B cell (primary cell): ENCODE data around the gene AMIGO1. TPM values are rescaled to one million over a fixed set of nuclear protein-coding genes. Genes with fewer than 3 reads are reported as not detected.

ENCODE experiments used
- ATAC-seq: fragments of 200-7000 bp; cut with Tn5 transposase; one replicate; pipeline ENCODE4 v1.10.0; 2021; ENCODE audit warnings: low read depth, mild to moderate bottlenecking, moderate number of reproducible peaks, moderate library complexity
- CTCF ChIA-PET: fragments of 350-600 bp; sonication (Branson Sonifier 250); formaldehyde crosslinking; loops from one replicate; lab custom pipeline; 2021; ENCODE audit warnings: antibody characterized with exemption, inconsistent platforms; lab: Charles Lee
- POLR2A ChIA-PET: fragments of 350-600 bp; sonication (Branson Sonifier 250); formaldehyde crosslinking; loops from one replicate; lab custom pipeline; 2021; ENCODE audit warnings: antibody characterized with exemption; lab: Charles Lee
- DNase-seq: peaks from one replicate; pipeline ENCODE4 v3.0.0; 2013
- H2AFZ ChIP-seq: 2 replicates; pipeline ENCODE4 v1.6.1; 2012; ENCODE audit warnings: mild to moderate bottlenecking, low read depth, low read length; ENCODE audit not compliant: insufficient read depth, poor library complexity, severe bottlenecking
- H3K27ac ChIP-seq, 2 donors: 1 replicate in 1 of 2; 2 replicates in 1 of 2; pipeline ENCODE4 v1.5.1; 2012 to 2013; ENCODE audit warnings: low read length in 2 of 2, mild to moderate bottlenecking in 2 of 2, moderate library complexity in 1 of 2
- H3K27me3 ChIP-seq, 4 experiments: fragments of 200-600 bp in 1 of 4; sonication (generic) in 1 of 4; replicated peaks in 1 of 4; 1 replicate in 2 of 4; 2 replicates in 2 of 4; pipeline versions ENCODE4 v1.6.1 to v1.7.0; 2013 to 2016; ENCODE audit warnings: low read length in 3 of 4, mild to moderate bottlenecking in 2 of 4, mixed read lengths in 1 of 4, moderate library complexity in 1 of 4; ENCODE audit not compliant: insufficient read depth in 4 of 4, control insufficient read depth in 3 of 4; ENCODE audit errors: control extremely low read depth in 1 of 4
- H3K36me3 ChIP-seq, 2 experiments: replicated peaks in 1 of 2; 1 replicate in 1 of 2; 2 replicates in 1 of 2; pipeline versions ENCODE4 v1.6.1 to v1.7.1; 2013; ENCODE audit warnings: low read length in 1 of 2; ENCODE audit not compliant: insufficient read depth in 2 of 2, control insufficient read depth in 1 of 2; ENCODE audit errors: control extremely low read depth in 1 of 2, extremely low read depth in 1 of 2
- H3K4me1 ChIP-seq, 2 donors: fragments of 200-600 bp in 1 of 2; sonication (generic) in 1 of 2; 1 replicate in 1 of 2; 2 replicates in 1 of 2; pipeline versions ENCODE4 v1.5.1 to v1.6.1; 2013 to 2017; ENCODE audit warnings: low read length in 2 of 2; ENCODE audit not compliant: control insufficient read depth in 2 of 2, insufficient read depth in 2 of 2
- H3K4me2 ChIP-seq: replicated peaks from 2 replicates; pipeline ENCODE3; 2012; ENCODE audit warnings: mild to moderate bottlenecking, low read depth, low read length; ENCODE audit not compliant: poor library complexity, severe bottlenecking
- H3K4me3 ChIP-seq, 5 experiments: fragments of 200-600 bp in 1 of 5; sonication (generic) in 1 of 5; 1 replicate in 3 of 5; 2 replicates in 2 of 5; pipeline versions ENCODE4 v1.5.1 to v1.7.0; 2011 to 2016; ENCODE audit warnings: low read length in 4 of 5, mild to moderate bottlenecking in 4 of 5, low read depth in 2 of 5, control low read depth in 1 of 5, moderate library complexity in 1 of 5; ENCODE audit not compliant: insufficient read depth in 1 of 5; ENCODE audit errors: control extremely low read depth in 1 of 5, extremely low read depth in 1 of 5
- H3K79me2 ChIP-seq: fragments of 200-600 bp; sonication (generic); one replicate; pipeline ENCODE4 v1.6.0; 2016; ENCODE audit warnings: low read length; ENCODE audit not compliant: control insufficient read depth, insufficient read depth
- H3K9ac ChIP-seq: fragments of 200-600 bp; sonication (generic); 2 replicates; pipeline ENCODE4 v1.6.1; 2017; ENCODE audit warnings: mild to moderate bottlenecking, low read length, moderate library complexity
- H3K9me3 ChIP-seq, 3 donors: one replicate each; pipeline versions ENCODE4 v1.6.1 to v1.7.1; 2013; ENCODE audit warnings: low read length in 2 of 3; ENCODE audit not compliant: control insufficient read depth in 2 of 3, insufficient read depth in 1 of 3; ENCODE audit errors: control extremely low read depth in 1 of 3
- H4K20me1 ChIP-seq: 2 replicates; pipeline ENCODE4 v1.6.0; 2012; ENCODE audit warnings: mild to moderate bottlenecking, low read length; ENCODE audit not compliant: insufficient read depth, control insufficient read depth, poor library complexity, severe bottlenecking
- H3K27ac Mint-ChIP-seq: one replicate; pipeline ENCODE4 v1.8.0; 2021; ENCODE audit warnings: mixed read lengths
- H3K27me3 Mint-ChIP-seq: one replicate; pipeline ENCODE4 v1.8.0; 2021; ENCODE audit warnings: mixed read lengths
- H3K4me1 Mint-ChIP-seq: one replicate; pipeline ENCODE4 v1.8.0; 2021; ENCODE audit warnings: mixed read lengths
- H3K4me3 Mint-ChIP-seq: one replicate; pipeline ENCODE4 v1.8.0; 2021; ENCODE audit warnings: mixed read lengths
- H3K9me3 Mint-ChIP-seq: one replicate; pipeline ENCODE4 v1.8.0; 2022; ENCODE audit warnings: mixed read lengths; ENCODE audit not compliant: insufficient read depth
- EZH2 ChIP-seq: IDR thresholded peaks from 2 replicates; pipeline ENCODE4 v1.6.1; 2012; ENCODE audit warnings: borderline replicate concordance, low read depth, mild to moderate bottlenecking, moderate library complexity, low read length; ENCODE audit not compliant: insufficient read depth, poor library complexity, severe bottlenecking
- WGBS: methylation state at CpG from one replicate; pipeline ENCODE4 v1.1.5; 2013; ENCODE audit warnings: missing lambda C conversion rate; ENCODE audit not compliant: insufficient coverage; 5-methylcytosine and 5-hydroxymethylcytosine counted together
- intact Hi-C: fragments of 100-400 bp; cut with micrococcal nuclease; formaldehyde crosslinking; loops from one replicate; pipeline ENCODE4 v1.10.0; 2022
- polyA plus RNA-seq: library from polyadenylated mRNA; depleted of rRNA; stranded (reverse); fragments of >200 nt; gene quantifications from 2 replicates; pipeline ENCODE4 v1.2.3, GENCODE V29; 2012
- total RNA-seq, 2 donors: library from RNA; stranded (reverse); fragments of 120-200 nt in 1 of 2; gene quantifications; 1 replicate in 1 of 2; 2 replicates in 1 of 2; pipeline versions ENCODE4 v1.2.3 to v1.2.4, GENCODE V29; 2013 to 2022
- TF ChIP-seq, protein P1 (sequence below): fragments of 200-600 bp; IDR thresholded peaks from one replicate; pipeline ENCODE4 v1.8.0; 2022; ENCODE audit warnings: antibody characterized with exemption, mild to moderate bottlenecking

Gene AMIGO1
- total and polyA plus RNA-seq, 2 donors (not counting 1 experiment from before 2014, with no cell fraction given): 0.19 to 2.4 TPM

- Histone ChIP-seq H3K9ac (no peak overlapping the region), H3K79me2 (no peaks in the 10 kb centered on the region), H3K27me3 (peaks cover 0 to 3% (median under 1%) of the 10 kb centered on the region in 4 experiments), H4K20me1 (no peaks in the 10 kb centered on the region), H3K4me1 (peaks cover 0 to 4% of the 10 kb centered on the region in 2 donors), H3K9me3 (no peaks in the 10 kb centered on the region), H3K27ac (no peak overlapping the region), H3K36me3 (no peaks in the 10 kb centered on the region), H2AFZ (no peak overlapping the region), H3K4me2 (no peak overlapping the region), H3K4me3 (no peak overlapping the region)
- H3K27me3 Mint-ChIP-seq: peaks cover 12% of the 10 kb centered on the region
- H3K27ac Mint-ChIP-seq: peak overlapping the region; percentile 27
- POLR2A ChIA-PET: no interaction called here
- CTCF ChIA-PET: interaction anchor here (0.7 to 21.6 kb wide), 3 partner anchors 9 to 250 kb away, joined by 3 to 926 read pairs (median 4); partner anchors contain the start of genes AMIGO1, ATXN7L2 and CYB561D1
- TF ChIP-seq, protein P1, sequence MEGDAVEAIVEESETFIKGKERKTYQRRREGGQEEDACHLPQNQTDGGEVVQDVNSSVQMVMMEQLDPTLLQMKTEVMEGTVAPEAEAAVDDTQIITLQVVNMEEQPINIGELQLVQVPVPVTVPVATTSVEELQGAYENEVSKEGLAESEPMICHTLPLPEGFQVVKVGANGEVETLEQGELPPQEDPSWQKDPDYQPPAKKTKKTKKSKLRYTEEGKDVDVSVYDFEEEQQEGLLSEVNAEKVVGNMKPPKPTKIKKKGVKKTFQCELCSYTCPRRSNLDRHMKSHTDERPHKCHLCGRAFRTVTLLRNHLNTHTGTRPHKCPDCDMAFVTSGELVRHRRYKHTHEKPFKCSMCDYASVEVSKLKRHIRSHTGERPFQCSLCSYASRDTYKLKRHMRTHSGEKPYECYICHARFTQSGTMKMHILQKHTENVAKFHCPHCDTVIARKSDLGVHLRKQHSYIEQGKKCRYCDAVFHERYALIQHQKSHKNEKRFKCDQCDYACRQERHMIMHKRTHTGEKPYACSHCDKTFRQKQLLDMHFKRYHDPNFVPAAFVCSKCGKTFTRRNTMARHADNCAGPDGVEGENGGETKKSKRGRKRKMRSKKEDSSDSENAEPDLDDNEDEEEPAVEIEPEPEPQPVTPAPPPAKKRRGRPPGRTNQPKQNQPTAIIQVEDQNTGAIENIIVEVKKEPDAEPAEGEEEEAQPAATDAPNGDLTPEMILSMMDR: no peak
- TF ChIP-seq EZH2: no peak
- H3K4me1 Mint-ChIP-seq: peaks cover 5% of the 10 kb centered on the region
- WGBS: 77% methylated on average over 12 of the region's 14 CpGs
- H3K4me3 Mint-ChIP-seq: peak overlapping the region; percentile 1
- intact Hi-C loops: no loop called here
- no peaks in the 10 kb centered on the region for H3K9me3 Mint-ChIP-seq
- DNase-seq (no peak), ATAC-seq (peak; percentile 42)
Observed at GRCh38 chr1:109527098-109527811, 17.7 kb upstream of the AMIGO1 start.

GRCh38 chr1:109523706-109524105 is 14.2 kb upstream of the AMIGO1 start:
- Histone ChIP-seq H3K4me1 (no peaks in the 10 kb centered on the region), H3K9me3 (no peaks in the 10 kb centered on the region), H3K27ac (no peak overlapping the region), H4K20me1 (no peaks in the 10 kb centered on the region), H2AFZ (no peak overlapping the region), H3K9ac (no peak overlapping the region), H3K4me3 (no peak overlapping the region), H3K4me2 (no peak overlapping the region), H3K27me3 (peaks cover 0 to 3% (median 1%) of the 10 kb centered on the region in 4 experiments), H3K79me2 (no peaks in the 10 kb centered on the region), H3K36me3 (no peaks in the 10 kb centered on the region)
- ATAC-seq: no peak
- CTCF ChIA-PET: interaction anchor here (2.1 to 21.6 kb wide), 2 partner anchors 9 to 24 kb away, joined by 9 to 926 read pairs; partner anchors contain the start of genes AMIGO1, ATXN7L2 and CYB561D1
- H3K27ac Mint-ChIP-seq: no peak overlapping the region
- H3K9me3 Mint-ChIP-seq: no peaks in the 10 kb centered on the region
- H3K4me1 Mint-ChIP-seq: no peaks in the 10 kb centered on the region
- TF ChIP-seq, protein P1: no peak
- TF ChIP-seq EZH2: no peak
- no CpG with 5 or more reads among the region's 2 CpGs for WGBS
- POLR2A ChIA-PET: no interaction called here
- DNase-seq: no peak
- peaks cover 25% of the 10 kb centered on the region for H3K27me3 Mint-ChIP-seq
- H3K4me3 Mint-ChIP-seq: no peak overlapping the region
- intact Hi-C loops: no loop called here
